HG02759 (cell line): ENCODE results near the gene ATP11A.
A peak's percentile ranks its signal among the peaks of the same experiment; 100 is the strongest.
"Not testable (repeated sequence)": the region's sequence is repeated elsewhere in the genome, so short reads cannot be mapped to it uniquely, and the experiment has no call there.

ENCODE experiments used
- ATAC-seq: cut with Tn5 transposase; IDR thresholded peaks from one replicate; pipeline ENCODE4 v1.9.1; 2021; ENCODE audit warnings: mild to moderate bottlenecking, moderate library complexity; ENCODE audit not compliant: unreplicated experiment

ATP11A gene

DNA sequence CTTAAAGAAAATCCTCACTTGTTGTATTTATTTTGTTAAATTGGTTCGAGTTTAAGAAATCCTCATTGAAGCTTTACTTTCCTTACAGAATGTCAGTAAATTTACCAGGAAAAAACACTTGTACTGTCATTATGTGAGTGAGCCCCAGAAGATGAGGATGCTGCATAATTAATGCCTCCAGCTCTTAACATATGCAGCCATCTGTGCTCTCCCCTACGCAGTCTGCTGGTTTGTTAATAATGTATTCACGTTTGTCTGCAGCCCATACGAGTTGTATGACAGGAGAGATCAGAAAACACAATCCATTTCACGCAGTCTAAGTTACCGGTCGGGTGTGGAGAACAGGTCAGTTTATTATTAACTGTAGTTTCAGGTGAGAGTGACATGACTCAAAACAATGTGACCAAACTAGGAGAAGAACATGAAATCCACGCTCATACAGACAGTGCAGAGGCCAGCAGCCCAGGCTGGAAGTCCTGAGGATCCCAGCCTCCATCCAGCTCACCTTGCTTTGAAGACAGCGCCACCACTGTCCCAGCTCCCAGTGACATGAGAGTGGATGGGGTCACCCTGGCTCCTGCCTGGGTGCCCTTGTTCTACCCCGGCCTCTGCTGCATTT, 19.8 kb upstream of the ATP11A start:
- peak; percentile 71 for ATAC-seq

GRCh38 chr13:112670864-112671263, 19.0 kb upstream of the ATP11A start:
- no peak for ATAC-seq

- ATAC-seq = no peak
These were observed 18.5 kb upstream of the ATP11A start for GRCh38 chr13:112671359-112671758.

DNA sequence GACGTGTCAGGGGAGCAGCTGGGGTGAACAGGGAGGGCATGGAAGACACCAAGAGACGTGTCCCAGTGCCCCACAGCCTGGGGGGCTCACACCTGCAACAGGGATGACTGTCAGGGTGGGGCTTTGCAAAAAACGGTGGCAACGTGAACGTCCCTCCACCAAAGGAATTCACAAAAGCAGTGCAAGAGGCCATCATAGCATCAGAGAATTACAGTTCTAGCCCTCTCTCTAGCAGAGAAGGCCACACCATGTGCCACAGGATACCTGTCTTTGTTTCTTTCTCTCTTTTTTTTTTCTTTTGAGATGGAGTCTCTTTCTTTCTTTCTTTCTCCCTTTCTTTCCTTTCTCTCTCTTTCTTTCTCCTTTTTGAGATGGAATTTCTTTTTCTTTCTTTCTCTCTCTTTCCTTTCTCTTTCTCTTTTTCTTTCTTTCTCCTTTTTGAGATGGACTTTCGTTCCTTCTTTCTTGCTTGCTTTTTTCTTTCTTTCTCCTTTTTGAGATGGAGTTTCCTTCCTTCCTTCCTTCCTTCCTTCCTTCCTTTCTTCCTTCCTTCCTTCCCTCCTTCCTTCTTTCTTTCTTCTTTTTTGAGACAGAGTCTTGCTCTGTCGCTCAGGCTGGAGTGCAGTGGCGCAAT, 17.1 kb upstream of the ATP11A start:
- ATAC-seq = no peak

DNA sequence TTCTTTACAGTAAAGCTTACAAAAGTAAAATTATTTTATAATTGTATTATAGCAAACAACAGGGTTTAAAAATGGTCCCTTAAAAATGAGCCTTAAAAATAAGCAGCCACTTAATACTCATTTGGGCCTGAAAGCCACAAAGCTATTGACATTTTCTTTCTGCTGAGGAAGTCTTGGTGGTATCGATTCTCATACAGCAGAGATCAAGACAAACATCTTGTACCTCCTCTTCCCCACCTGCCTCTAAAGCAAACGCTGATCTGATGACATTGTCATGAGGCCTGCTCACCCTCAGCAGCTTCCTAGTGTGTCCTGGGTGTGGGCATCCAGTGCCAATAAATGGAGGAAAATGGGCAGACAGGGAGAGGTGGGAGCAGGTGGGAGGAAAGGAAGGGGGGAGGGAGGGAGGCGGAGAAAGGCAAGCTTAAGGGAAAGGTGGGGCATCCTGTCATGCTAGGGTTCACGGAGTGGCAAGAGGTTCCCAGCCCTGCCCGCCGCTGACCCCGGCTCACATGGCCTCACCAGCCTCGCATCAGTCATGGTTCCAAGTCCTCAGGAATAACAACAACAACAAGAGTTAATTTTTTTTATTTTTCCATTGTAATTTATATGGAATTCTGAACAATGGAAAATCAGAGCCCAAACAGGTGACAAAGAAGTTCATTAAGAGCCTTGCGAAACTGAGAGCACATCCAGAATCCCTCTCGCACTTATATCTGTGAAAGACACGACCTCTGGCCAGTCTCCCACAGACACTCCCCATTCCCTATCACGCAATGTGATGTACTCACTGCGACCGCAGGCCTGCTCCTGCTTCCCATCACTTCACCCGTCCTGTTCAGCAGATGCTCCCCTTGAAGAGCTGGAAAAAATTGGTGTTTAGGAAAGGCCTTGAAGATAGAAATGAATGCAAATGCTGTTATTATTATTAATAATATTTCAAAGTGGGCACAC, 15.1 kb upstream of the ATP11A start:
- no peak for ATAC-seq

- no peak for ATAC-seq
These were observed 14.5 kb upstream of the ATP11A start for GRCh38 chr13:112675366-112675756.

DNA sequence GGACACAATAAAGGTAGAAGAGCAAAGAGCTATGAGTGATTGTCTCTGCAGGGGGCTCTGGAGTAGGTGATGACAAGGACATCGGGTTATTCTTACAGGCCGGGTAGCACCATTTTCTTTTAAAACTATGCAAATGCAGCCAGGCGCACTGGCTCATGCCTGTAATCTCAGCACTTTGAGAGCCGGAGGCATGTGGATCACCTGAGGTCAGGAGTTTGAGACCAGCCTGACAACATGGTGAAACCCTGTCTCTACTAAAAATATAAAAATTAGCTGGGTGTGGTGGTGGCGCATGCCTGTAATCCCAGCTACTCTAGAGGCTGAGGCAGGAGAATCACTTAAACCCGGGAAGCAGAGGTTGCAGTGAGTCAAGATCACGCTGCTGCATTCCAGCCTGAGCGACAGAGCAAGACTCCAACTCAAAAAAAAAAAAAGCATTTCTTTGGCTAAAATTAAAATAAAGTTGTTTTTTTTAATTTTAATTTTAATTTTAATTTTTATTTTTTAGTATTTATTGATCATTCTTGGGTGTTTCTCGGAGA, 12.3 kb upstream of the ATP11A start:
- ATAC-seq = not testable (repeated sequence)

DNA sequence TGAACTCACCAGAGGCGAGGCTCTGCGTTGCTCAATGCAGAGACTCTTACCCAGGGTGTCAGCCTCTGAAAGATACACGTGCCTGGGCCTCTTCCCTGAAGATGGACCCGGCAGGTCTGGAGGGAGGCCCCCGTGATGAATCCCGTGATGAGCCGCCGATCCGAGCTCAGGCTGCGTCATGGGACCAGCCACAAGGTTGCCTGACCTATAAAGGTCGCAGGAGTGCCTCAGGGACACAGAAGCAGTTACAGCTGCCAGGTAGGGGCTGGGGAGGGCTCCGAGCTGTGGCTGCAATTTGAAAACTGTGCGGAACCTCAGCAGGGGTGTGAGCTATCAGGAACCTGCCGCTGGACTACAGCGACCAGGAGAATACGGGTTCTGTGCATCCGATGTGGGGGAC, 10.5 kb upstream of the ATP11A start:
- ATAC-seq = no peak

DNA sequence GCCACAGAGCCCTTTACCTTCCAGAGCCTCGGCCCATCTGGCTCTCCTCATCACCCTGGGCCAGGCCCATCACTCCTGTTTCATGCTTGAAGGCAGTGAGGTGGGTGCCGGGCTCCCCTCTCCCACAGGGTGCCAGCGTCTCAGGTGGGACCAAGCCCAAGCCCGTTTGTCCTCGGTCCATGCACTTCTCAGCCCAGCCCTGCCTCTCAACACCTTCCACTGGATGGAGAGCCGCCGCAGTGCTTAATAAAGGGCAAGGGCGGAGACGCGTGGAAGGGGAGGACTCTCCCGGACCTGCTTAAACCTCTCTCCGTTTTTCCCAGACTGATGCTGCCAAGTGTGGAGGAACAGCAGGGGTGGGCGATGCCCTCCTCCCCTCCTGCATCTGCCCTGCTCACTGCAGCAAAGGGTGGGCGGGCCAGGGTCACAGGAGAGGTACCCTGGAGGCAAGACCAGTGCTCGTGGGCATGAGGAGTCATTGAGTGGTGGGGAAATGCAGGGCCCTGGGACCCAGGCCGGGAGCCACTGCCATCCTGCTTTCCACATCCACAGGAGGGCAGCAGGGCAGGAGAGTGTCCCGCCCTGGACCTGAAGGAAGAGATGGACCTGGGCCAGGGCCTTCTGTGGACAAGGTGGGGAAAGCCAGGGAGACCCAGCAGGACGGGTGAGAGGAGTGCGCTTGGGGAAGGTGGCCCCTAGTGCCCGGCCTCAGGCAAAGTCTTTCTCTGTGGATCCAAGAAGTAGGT, 9.7 kb upstream of the ATP11A start:
- no peak for ATAC-seq

GRCh38 chr13:112680741-112681360, 9.0 kb upstream of the ATP11A start:
- no peak for ATAC-seq

GRCh38 chr13:112683581-112683980, 6.3 kb upstream of the ATP11A start:
- ATAC-seq = no peak

DNA sequence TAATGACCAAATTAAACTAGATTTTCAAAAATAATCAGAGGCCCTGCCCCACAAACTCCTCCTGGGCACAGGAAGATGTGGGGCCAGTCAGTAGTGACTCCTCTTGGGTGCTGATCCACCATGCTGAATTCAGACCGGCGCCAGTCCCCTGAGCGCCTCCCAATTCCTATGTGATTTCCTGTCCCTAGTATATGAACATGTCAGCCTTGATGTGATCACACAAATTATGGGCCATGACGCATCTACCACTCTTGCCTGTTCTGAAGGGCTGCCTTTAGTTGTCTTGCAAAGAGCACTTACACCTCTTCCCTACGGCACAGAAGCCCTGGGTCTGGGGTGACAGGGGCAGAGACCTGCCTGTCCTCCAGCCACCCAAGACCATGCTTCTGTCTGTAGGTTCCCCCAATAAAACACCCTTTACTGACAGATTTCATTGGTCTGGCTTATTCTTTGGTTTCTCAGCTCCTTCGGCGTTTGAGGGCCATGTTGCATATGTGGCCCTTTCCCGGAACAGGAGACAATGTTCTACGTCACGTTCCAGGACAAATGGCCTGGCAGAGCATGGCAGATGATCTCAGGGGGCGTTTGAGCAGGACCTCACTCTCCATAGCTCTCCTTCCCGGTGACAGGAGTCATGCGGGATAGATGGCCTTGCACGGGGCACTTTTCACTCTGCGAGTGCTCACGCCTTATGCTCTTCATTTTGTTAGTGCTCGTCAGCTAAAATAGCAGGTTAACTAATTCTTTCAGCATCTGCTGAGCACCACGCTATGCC, 5.6 kb upstream of the ATP11A start:
- no peak for ATAC-seq

- ATAC-seq = not testable (repeated sequence)
These were observed 4.5 kb upstream of the ATP11A start for GRCh38 chr13:112685189-112685805.

DNA sequence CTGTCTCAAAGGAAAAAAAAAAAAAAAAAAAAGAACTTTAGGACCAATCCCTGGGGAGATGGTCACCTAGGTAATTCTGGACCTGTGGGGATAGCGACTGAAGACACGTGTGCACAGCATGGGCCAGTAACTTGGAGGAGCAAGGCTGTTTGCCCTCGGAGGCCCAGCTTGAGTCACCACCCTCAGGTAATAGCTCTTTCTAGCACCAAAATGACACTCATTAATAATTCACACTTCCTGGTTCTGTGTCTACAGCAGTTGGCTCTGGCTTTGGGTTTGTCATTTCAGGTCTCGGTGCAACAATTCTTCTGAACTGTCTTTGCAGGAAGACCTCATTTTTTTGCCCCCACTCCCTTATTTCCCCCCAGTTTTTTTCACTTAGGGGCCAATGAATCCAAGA, 3.9 kb upstream of the ATP11A start:
- no peak for ATAC-seq

- ATAC-seq = no peak
These were observed 3.5 kb upstream of the ATP11A start for GRCh38 chr13:112686364-112686763.

GRCh38 chr13:112686987-112687386, 2.9 kb upstream of the ATP11A start:
- no peak for ATAC-seq

DNA sequence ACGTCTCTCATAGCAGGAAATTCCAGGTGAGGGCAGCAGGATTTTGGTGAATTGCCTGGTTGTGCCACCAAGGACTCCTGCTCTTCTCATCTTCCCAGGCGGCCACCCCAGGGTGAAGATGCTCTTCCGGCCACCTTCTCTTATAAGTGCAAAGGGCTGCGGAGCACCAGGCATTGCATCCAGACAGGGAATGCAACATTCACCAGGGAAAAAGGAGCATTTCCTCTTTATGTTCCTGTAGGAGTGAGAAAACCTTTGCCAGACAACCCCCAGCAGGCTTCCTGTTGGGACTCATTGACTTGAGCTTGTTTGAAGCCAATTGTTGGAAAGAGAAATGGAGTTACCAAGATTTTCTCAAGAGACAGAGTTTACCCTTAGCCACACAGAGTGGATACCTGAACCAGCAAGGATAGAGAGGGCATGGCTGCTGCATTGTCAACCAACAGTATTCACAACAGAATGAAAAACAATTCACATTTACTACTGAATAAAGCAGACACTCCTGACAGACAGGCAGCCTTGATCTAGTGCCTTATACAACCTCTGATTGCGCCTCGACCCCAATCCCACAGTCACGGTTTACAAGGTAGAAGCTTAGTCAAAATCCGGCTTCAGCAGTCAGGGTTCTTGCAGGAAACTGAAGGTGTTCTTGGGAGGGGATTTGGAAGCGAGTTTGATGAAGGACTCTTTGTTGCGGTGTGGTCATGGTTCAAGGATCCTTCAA, 1.8 kb upstream of the ATP11A start:
- no peak for ATAC-seq

- ATAC-seq = no peak
These were observed 1.1 kb upstream of the ATP11A start for GRCh38 chr13:112688560-112689302.
